ENCODE results near the gene IGSF3.
A peak's percentile ranks its signal among the peaks of the same experiment; 100 is the strongest.

IGSF3 gene

GRCh38 chr1:116587501-116588227 lies 79.9 kb downstream of the IGSF3 start:
- DNase-seq (ENCODE audit: low spot score) = no peak

GRCh38 chr1:116586741-116587143 lies 80.8 kb downstream of the IGSF3 start:
- CTCF ChIA-PET = no interaction called here
- POLR2A ChIA-PET (ENCODE audit: low non-redundant PET) = interaction anchor here (0.6 kb wide), 1 partner anchor 56 kb away, joined by 3 read pairs; no protein-coding TSS in a partner anchor
- no peak for DNase-seq (ENCODE audit: low spot score)
- H3K27ac ChIP-seq = no peak overlapping the region
- TF ChIP-seq CTCF (conservative IDR thresholded peaks at IDR 0.05; ENCODE audit: low read depth) = no peak

More at GRCh38 chr1:116587501-116588227, 79.9 kb downstream of the IGSF3 start:
- CTCF ChIA-PET = no interaction called here
- peak overlapping the region; percentile 78; the same call in 1 of the 2 replicates for H3K27ac ChIP-seq
- POLR2A ChIA-PET (ENCODE audit: low non-redundant PET) = interaction anchor here (0.6 kb wide), 1 partner anchor 55 kb away, joined by 3 read pairs; no protein-coding TSS in a partner anchor
- TF ChIP-seq CTCF (conservative IDR thresholded peaks at IDR 0.05; ENCODE audit: low read depth) = no peak

- ChIA-PET POLR2A (ENCODE audit: low non-redundant PET) (no interaction called here), CTCF (interaction anchor here (0.6 kb wide), 1 partner anchor 89 kb away, joined by 3 read pairs; no protein-coding TSS in a partner anchor)
- H3K27ac ChIP-seq = no peak overlapping the region
- no peak for TF ChIP-seq CTCF (conservative IDR thresholded peaks at IDR 0.05; ENCODE audit: low read depth)
- no peak for DNase-seq (ENCODE audit: low spot score)
These were observed 81.6 kb downstream of the IGSF3 start for GRCh38 chr1:116585886-116586285.

- POLR2A ChIA-PET (ENCODE audit: low non-redundant PET) = no interaction called here
- no peak for TF ChIP-seq CTCF (conservative IDR thresholded peaks at IDR 0.05; ENCODE audit: low read depth)
- CTCF ChIA-PET = no interaction called here
These were observed 86.1 kb downstream of the IGSF3 start for GRCh38 chr1:116581323-116581885.

GRCh38 chr1:116580446-116581322 lies 86.8 kb downstream of the IGSF3 start:
- ChIA-PET POLR2A (ENCODE audit: low non-redundant PET) (no interaction called here), CTCF (no interaction called here)
- no peak for DNase-seq (ENCODE audit: low spot score)
- TF ChIP-seq CTCF (conservative IDR thresholded peaks at IDR 0.05; ENCODE audit: low read depth) = no peak
- no peak overlapping the region for H3K27ac ChIP-seq

More at GRCh38 chr1:116581323-116581885, 86.1 kb downstream of the IGSF3 start:
- DNase-seq (ENCODE audit: low spot score) = no peak
- no peak overlapping the region for H3K27ac ChIP-seq

GRCh38 chr1:116579259-116579875 lies 88.2 kb downstream of the IGSF3 start:
- CTCF ChIA-PET = interaction anchor here (0.6 kb wide), 1 partner anchor 19 kb away, joined by 4 read pairs; no protein-coding TSS in a partner anchor
- H3K27ac ChIP-seq = no peak overlapping the region
- no peak for DNase-seq (ENCODE audit: low spot score)
- TF ChIP-seq CTCF (conservative IDR thresholded peaks at IDR 0.05; ENCODE audit: low read depth) = no peak
- POLR2A ChIA-PET (ENCODE audit: low non-redundant PET) = no interaction called here

Data from RWPE1 (cell line).